Stimulated activated CD4-positive, alpha-beta T cell treated with anti-CD3 and anti-CD28 coated beads, Interleukin-15, amount 100 ng/mL, for 1 hour (primary cell): ENCODE results near the gene LPIN1.
"Not testable (repeated sequence)": the region's sequence is repeated elsewhere in the genome, so short reads cannot be mapped to it uniquely, and the experiment has no call there.

Experiments used
- DNase-seq, 2 donors: peaks; one replicate each; pipeline ENCODE4 v3.0.0-alpha.2; 2020; ENCODE audit warnings: low read depth in 1 of 2, low spot score in 1 of 2

The LPIN1 gene

GRCh38 chr2:11831415-11831814 lies 85.0 kb downstream of the LPIN1 start:
- no peak for DNase-seq

GRCh38 chr2:11832531-11832930 lies 86.1 kb downstream of the LPIN1 start:
- DNase-seq = no peak

- no peak for DNase-seq
Observed at GRCh38 chr2:11833601-11834000, 87.2 kb downstream of the LPIN1 start.

GRCh38 chr2:11835403-11835802 lies 89.0 kb downstream of the LPIN1 start:
- DNase-seq = no peak

GRCh38 chr2:11836647-11837219 lies 90.3 kb downstream of the LPIN1 start:
- DNase-seq = no peak

- no peak for DNase-seq
Observed at GRCh38 chr2:11837875-11838734, 91.7 kb downstream of the LPIN1 start.

GRCh38 chr2:11839916-11840315 lies 93.5 kb downstream of the LPIN1 start:
- DNase-seq = no peak

GRCh38 chr2:11842336-11842735 lies 95.9 kb downstream of the LPIN1 start:
- no peak for DNase-seq

GRCh38 chr2:11844798-11845197 lies 98.4 kb downstream of the LPIN1 start:
- DNase-seq = not testable (repeated sequence)

- DNase-seq = not testable (repeated sequence)
Observed at GRCh38 chr2:11847935-11848334, 101.5 kb downstream of the LPIN1 start.

GRCh38 chr2:11850082-11850481 lies 103.7 kb downstream of the LPIN1 start:
- DNase-seq = no peak

GRCh38 chr2:11852526-11853196 lies 106.2 kb downstream of the LPIN1 start:
- DNase-seq = no peak

- no peak for DNase-seq
Observed at GRCh38 chr2:11853197-11853588, 106.8 kb downstream of the LPIN1 start.

GRCh38 chr2:11855064-11855760 lies 108.8 kb downstream of the LPIN1 start:
- DNase-seq = no peak

- DNase-seq = no peak
Observed at GRCh38 chr2:11856095-11856494, 109.7 kb downstream of the LPIN1 start.

GRCh38 chr2:11858883-11859282 lies 112.5 kb downstream of the LPIN1 start:
- no peak for DNase-seq

- not testable (repeated sequence) for DNase-seq
Observed at GRCh38 chr2:11859975-11860374, 113.5 kb downstream of the LPIN1 start.

GRCh38 chr2:11861044-11861443 lies 114.6 kb downstream of the LPIN1 start:
- DNase-seq = no peak

GRCh38 chr2:11862049-11862448 lies 115.6 kb downstream of the LPIN1 start:
- DNase-seq = no peak

- DNase-seq = no peak
Observed at GRCh38 chr2:11863103-11863502, 116.7 kb downstream of the LPIN1 start.

GRCh38 chr2:11863513-11864328 lies 117.3 kb downstream of the LPIN1 start:
- DNase-seq = peak; percentile 27 to 52
